Measurements from ENCODE around the gene PCBP4.

The PCBP4 gene

DNA sequence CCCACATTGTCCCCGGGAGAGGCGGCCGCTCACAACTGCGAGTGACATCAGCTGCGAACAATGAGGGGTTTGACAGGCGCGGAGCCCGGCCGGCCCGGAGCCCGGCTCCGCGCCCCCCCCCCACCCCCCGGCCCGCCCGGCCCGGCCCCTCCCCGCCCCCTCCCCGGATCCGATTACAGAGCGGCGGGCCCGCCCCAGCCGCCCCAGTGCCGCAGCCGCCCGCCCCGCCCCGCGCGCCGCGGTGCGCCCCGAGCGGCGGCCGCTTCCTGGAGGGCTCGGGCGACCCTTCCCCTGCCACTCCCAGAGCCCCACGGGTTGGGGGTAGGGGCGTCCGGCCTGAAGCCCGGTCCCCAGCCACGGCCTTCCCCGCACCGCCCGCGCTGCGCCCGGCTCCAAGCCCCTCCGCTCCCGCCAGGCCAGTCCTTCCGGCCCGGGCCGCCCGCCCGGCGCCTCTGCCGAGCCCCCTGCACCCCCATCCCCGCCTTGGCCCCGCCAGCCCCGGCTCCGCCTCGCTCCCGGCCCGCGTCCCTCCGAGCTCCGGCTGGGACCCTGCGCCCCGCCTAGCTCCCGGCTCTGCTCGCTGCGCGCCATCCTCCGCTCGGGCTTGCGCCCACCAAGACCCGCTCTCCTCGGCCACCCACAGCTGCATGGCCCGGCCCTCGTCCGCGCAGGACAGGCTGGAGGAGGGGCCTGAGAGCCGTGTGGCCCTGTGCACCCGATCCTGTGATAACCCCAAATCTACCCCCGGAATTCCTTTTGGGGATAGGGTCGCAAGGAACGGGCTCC lies at the start of gene PCBP4:
TSS of gene PCBP4 (minus strand) at position 71 of the 786 bp plus-strand sequence. CDS start 6,214 bp downstream, outside the sequence.
- peak; percentile 72 to 73 for ATAC-seq

DNA sequence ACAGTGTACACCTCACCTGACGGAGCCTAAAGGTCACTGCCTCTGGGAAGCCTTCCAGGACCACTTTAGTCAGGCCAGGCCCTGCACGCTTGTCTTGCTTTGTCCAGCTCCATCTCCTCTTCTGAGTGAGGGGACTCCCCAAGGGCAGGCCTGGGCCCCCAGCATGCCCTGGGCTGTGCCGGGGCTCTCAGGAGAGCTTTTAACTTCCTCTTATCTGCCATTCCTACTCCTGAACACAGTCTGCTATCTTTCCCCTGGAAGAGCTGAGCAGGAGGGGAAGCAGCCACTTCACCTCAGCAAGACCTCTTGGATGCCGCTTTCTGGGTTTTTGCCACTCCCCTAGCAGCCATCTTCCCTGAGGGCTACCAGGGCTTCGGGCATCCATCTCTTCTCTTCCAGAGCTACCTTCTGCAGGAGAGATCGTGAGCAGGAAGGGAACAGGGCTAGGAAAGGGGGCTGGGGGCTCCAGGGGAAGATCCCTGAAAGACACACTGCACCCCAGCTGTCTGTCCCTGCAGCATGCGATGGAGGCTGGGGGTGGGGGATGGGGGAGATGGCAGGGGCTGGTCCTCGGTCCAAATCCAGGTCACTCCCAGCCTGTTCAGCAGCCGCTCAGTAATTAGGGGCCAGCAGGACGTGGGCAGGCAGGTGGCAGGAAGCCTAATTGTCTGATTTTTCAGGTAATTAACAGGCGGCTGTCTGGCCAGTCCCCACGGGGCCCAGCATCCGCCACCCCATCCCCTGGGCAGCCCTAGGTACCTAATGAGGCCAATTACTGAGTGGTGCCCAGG lies 48.4 kb upstream of the PCBP4 start:
- no peak for ATAC-seq

DNA sequence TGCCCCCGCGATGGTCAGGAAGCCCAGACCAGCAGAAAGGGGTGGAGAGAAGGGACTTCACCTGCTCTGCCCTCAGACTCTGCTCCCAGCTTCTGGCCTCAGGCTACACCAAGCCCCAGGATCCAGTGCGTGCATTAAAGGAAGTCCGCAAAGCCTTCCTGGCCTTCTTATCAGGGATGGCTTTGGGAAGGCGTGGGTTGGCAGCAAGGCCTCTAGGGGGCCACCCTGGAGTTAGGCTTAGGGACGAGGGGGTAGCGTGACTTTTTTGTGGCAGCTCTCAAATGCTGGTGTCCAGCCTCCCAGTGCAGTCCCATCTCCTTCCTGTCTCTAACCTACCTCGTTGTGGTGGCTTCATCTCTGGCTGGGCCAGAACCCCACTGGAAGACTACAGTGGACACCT lies 47.4 kb upstream of the PCBP4 start:
- ATAC-seq: no peak

DNA sequence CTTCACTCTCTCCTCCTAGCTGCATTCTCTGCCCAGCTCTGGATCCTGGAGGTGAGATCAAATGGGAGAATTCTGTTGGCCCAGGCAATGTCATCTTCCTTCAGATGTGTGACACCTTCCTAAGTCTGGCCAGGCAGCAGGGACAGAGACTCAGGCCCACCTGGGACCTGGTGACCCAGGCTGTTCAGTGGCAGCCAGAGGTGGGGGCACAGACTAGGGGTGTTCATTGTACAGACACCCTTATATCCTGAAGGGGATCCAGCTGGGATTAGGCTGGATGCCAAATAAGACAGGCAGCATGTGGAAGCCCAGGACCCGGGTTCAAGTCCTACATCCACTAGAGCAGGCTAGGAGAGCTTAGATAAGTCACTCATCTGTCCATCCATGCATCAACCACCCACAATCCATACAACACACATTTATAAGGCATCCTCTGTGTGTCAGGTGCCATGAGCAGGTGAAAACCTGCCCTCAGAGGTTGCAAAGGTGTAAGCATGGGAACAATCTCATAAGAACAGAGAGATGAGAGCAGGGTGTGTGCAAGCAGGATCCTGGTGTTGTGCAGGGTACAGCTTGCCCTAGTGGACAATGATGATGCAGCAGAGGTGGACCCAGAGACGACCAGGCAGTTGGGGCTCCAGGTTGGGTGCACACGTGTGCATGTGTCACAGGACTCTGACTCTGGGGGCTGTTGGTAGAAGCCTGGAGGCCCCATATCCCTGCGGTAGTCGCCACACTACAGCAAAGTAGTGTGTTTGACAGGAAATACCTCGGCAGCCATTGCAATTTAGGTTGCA lies 46.7 kb upstream of the PCBP4 start:
- ATAC-seq: no peak

DNA sequence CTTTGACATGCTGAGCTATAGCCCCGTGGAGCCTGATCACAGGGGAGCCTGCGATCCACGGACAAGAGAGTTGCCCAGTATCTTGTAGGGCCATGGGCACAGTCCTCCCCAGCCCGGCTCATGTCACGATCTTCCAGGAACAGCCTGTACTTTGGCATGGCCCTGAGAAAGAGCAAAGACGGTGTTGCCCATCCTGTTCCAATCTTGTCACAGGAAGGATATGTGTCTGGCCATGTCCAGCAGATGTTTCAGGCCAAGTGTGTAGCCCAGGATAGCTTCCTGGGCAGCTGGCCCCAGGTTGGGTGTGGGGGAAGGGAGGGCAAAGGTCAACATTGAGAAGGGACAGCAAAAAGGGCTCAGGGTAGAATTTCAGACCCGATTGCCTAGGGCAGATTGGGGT lies 45.4 kb upstream of the PCBP4 start:
- ATAC-seq: no peak

DNA sequence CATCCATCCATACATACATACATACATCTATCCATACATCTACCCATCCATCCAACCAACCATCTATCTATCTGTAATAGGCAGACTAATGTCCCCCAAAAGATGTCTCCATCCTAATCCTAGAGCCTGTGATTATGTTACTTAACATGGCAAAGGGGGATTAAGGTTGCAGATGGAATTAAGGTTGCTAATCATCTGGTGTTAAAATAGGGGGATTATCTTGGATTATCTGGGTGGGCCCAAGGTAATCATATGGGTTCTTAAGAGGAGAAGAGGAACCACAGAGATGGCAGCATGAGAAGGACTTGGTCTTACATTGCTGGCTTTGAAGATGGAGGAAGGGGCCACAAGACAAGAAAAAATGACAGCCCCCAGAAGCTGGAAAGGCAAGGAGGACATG lies 43.2 kb upstream of the PCBP4 start:
- no peak for ATAC-seq

DNA sequence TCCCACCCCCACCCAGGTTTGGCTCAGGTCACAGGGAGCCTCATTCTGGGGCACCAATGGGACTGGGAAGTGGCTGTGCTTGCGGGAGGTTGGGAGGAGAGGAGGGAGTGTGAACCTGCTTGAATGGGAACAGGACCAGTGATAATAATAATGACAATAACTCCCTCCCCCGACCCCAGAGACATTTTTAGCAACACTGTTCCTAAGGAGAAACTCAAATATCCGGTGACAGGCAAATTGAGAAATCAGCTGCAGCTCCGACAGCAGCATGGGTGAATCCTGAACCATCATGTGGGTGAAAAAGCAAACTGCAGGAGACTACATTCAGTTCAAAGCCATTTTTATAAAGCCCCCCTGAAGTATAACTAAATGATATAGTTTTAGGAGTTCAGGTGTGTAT lies 40.0 kb upstream of the PCBP4 start:
- no peak for ATAC-seq

DNA sequence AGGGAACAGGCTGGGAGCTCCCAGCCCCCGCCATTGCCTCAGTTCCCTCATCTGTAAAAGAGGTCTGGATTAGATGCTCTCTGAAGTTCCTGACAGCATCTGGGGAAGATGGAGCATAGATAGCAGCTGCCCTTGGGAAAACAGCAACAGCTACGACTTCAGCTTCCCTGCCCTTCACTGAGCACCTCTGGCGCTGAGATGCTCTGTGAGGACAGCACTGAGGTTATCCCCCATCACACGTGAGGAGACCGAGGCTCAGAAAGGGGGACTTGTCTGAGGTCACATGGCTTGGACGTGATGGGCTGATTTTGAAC lies 39.5 kb upstream of the PCBP4 start:
- ATAC-seq: no peak

DNA sequence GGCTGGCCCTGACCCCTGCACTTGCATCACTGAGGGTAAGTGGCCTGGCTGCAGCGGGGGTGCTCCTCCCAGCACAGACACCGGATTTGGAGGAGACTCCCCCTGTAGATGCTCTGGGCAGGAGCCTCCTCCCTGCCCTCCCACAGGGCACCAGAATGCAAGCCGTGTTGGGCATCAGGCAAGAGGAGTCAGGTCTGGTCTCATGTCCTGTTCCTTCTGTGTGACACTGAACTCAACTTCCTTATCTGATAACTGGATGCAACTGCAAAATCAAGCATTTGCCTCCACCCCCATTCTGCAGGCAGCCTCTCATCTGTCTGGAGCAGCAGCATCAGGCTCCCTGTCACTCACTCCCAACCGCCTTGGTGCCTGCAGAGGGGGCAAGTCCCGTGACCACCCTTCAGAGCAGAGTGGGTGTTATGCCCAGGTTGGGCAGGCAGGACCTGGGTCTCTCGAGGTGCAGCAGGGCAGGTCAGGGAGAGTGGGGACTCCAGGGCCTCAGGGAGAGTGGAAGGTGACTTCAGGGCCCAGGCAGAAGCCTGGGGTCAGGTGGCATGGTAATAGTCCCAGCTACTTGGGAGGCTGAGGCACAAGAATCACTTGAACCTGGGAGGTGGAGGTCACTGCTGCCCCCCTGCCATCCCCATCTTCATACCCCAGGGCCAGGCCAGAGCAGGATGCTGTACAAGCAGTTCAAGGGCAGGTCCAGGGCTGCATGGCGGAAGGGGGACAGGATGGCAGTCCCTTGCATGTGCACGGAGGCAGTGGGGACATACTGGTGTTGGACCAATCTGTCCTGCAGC lies 39.0 kb upstream of the PCBP4 start:
- no peak for ATAC-seq

DNA sequence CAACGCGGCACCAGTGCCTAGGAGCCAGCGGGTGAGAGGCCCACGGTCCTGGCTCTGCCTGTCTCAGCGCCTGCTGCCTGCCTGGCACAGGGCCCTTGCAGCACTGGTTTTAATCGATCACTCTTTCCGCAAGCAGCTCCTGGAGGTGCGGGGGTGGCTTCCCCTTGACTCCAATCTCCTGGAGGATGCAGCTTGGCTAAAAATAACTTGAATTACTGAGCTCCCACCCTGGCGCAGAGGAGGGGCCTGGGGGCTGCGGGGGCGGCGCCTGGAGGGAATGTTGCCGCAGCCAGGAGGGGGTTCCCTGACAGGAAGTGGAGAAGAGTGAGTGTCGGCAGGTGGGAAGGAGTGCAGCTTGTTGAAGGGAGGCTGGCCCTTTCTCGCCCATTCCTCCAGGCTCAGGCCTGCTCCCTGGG lies 38.3 kb upstream of the PCBP4 start:
- no peak for ATAC-seq

DNA sequence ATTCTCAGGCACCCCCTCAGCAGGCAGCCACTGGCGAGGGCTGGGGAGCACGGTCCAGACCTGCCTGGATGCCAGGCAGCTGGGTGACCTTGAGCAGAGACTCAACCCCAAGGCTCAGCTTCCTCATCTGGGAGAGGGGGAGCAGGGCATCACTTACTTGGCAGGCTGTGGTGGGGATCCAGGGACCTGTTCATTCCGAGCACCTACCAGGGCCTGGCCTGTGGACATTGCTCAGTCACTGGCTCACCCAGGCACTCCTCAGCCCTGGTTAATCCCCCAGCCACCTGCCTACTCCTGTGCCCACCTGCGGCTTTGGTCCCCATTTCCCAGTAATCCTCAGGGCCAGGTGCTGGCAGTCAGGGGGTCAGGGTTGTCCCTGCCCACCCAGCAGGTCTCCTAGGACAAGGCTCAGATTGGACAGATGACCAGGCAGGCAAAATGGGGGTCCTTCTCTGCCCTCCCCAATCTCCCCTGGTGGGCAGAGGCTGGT lies 37.7 kb upstream of the PCBP4 start:
- ATAC-seq: no peak

DNA sequence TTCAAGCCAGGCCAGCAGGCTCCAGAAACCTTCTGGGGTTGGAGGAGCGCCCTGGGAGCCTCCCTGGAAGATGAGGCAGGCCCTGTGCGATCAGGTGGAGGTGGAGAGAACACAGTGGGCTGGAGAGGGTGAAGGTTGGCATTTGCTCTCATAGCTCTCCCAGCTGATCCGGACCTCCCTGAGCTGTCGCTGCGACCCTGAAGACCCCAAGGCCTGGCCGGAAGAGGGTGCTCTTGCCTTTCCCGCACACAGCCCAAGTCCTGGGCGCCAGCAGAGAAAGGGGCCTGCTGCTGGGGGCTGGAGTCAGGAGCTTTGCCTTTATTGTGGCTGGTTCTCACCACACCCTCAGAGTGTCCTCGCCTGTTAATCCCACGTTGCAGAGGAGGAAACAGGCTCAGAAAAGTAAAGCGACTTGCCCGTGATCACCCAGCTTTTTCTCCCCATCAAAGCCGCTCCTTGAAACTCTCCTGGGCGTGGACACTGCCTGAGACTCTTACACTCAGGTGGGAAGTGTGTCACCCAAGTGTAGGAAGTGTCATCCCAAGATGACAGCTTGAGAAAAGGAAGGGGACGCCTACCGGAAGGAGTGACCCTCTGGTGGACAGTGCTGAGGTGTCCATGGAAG lies 37.0 kb upstream of the PCBP4 start:
- no peak for ATAC-seq

DNA sequence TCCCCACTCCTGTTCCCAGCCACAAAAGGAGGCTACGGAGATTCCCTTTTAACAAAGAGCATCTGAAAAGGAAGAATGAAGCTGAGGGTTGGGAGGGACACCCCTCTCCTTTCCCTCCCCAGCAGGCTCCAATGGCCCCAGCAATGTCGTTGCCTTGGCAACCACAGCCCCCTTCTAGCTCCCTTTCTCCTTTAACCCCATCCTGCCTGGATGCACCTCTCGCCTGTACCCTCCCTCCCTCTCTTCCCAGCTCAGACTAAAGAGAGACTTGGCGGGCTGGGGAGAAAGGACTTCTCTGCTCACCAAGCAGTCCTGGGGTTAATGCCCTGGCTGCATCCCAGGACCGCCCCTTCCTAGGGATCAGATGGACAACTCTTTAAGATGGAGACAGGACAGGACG lies 35.5 kb upstream of the PCBP4 start:
- no peak for ATAC-seq

DNA sequence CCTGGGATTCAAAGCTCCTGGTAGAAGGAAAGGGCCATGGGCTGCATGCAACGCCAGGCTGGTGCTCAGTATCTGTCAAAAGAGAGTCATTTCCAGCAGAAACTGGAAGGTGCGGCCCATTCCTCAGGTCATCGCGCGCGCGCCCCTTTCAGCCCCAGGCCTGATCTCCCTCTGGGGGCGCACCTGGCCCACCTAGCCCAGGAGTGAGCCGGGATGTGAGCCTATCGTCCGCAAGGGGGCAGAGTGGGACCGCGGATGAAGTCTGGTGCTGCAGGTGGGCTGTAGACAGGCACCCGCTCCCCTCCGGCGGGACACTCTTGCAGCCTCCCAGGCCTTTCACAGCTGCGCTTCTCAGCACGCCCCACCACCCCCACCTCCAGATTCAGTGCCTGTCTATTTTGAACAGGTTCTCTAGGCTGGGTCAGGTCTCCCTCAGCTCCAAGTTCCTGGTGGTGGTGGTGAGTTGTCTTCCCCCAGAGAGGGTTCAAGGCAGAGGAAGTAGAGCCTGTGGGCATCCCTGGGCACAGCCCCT lies 34.3 kb upstream of the PCBP4 start:
- ATAC-seq: peak; percentile 95 to 96

DNA sequence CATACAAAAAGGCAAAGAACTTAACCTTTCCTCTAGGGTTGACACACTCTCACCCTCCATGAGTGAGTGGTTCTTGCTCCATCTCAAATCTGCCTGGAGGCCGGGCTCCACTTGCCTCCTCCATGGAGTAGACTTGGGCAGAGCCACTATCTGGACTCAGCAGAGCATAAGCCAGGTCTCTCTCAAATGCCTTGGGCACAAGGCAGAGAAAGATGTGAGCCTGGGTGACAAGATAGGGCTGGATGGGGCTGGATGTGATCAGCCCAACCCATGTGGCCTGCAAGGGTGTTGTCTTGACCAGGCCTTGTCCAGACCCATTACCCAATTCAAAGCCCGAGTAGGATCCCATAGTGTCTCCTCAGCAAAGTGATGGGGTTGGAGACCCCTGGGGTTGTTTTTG lies 32.6 kb upstream of the PCBP4 start:
- ATAC-seq: no peak

DNA sequence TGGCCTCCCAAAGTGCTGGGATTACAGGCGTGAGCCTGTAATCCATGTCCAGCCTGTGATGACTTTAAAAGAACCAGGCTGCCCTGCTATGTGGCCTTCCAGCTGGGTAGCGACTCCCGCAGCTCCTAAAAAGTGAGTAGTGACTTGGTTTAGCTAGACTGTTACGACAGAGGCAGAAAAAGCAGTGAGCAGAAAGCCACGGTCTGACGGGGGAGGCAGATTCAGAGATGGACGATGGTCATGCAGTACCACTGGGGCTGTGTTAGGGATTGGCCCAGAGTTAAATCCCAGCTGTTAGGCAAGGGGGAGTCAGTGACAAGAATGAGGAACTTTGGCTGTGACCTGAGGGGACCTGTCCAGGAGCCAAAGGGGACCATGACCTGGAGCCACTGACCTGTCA lies 31.5 kb upstream of the PCBP4 start:
- no peak for ATAC-seq

DNA sequence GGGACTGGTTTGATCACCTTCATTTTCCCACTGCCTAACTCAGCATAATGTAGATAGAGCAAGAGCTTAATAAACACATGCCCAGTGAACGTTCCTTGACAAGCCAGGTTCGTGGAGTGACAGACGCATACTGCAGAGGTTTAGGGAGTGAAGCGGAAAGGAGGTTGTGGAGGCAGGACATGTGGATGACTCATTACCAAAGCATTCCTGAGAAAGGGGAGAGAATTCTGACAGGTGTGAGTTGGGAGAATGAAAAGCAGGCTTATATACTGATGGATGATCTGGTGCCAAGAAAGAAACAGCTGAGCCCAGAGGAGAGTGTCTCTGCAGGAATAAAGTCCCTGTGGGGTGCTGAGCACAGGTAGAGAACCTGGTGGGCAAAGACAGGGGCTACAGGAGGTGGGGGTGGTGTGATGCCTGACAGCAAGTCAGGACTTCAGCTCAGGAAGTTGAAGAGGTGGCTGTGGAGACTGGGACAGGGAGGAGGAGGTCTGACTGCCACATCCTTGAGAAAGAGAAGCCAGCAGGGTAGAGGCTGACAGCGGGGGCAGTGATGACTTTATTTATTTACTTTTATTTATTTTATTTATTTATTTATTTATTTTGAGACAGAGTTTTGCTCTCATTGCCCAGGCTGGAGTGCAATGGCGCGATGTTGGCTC lies 30.8 kb upstream of the PCBP4 start:
- ATAC-seq: no peak

DNA sequence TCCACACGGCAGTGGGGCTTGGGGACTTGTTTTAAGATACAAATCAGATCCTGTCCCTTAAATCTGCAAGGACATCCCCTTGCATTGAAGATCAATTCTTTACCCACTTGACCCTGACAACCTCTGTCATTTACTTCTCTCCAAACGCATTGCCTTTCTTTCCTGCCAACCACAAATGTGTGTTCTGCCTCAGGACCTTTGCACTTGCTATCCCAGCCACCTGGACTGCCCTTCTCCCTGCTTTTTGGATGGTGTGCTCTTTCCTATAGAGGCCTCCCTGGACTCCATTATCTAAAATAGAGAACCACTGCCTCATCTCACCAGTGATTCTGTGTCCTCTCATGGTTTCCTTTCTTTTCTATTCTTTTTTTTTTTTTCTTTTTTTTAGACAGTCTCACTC lies 29.9 kb upstream of the PCBP4 start:
- no peak for ATAC-seq

DNA sequence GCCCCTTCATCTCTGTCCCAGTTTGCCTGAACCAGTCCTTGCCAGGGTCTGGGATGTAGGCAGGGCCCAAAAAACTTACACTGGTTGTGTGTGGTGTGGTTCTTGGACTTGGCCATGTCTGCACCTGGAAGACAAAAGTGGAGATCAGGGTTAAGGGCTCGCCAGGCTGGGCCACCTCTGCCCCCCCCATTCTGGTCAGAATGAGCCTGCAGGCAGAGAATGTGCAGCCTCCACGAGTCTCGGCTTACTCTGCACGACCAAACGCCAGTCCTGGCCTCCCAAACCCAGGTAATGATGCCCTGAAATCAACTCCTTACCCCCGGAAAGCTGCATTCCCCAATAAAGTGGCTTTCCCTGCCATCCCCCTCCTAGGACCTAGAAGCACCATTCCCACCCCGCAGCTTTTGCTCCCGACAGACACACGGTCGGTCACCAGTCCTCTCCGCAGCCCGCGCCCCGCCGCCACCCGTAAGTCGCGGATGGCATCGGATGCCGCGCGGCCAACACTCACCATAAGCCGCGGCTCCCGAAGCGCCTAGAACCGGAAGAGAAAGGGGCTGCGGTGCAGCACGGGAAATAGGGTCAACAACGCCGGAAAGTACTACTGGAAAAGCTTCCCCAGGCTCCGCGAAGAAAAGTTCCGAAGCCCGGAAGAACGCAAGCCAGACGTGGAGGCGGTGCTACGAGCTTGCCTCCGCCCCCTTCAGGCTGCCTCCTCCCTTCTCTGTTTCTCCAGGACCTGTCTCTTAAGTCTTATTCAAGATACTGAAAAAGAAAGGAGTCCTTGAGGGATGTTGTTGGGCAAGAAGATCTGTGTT lies 28.3 kb upstream of the PCBP4 start, which contains the start of gene RPL29:
TSS of gene RPL29 (minus strand) at position 550 of the 818 bp plus-strand sequence. CDS start at position 116, 434 bp downstream.
- ATAC-seq: peak; percentile 89 to 95

DNA sequence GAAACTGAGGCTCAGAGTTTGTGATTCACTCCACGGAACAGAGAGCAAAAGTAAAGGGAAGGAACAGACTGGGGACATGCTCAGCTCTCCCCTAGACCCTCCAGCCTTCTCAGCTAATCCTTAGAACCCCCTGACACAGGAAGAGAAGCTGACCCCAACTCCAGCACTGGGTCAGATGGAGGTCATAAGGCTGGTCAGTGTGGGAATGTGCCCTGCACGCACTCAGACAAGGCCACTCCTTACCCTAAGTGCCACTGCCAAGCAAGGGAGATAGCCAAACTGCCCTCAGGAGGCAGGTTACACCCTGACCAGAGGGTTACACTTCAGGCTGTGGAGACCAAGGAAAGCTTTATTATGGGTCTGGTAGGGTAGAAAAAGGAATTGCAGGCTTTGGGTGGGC lies 27.3 kb upstream of the PCBP4 start:
- ATAC-seq: no peak

Measured in activated CD4-positive, CD25-positive, alpha-beta regulatory T cell treated with anti-CD3 and anti-CD28 coated beads, Interleukin-2, amount 50 U/mL, for 24 hours (primary cell).